Heart right ventricle (tissue), 16 donors: ENCODE measurements around the gene ACTL10. TPM values are rescaled to one million over a fixed set of nuclear protein-coding genes. Genes with fewer than 3 reads are reported as not detected.

Experiments
- ATAC-seq, 8 donors: fragments of 200-7000 bp; cut with Tn5 transposase; one replicate each; pipeline ENCODE4 v1.9.1; 2020; ENCODE audit warnings: mild to moderate bottlenecking in 8 of 8, moderate library complexity in 8 of 8, moderate number of reproducible peaks in 1 of 8
- DNase-seq, 2 donors: peaks; one replicate each; pipeline ENCODE4 v3.0.0-alpha.2; 2020
- H3K27ac ChIP-seq, 10 donors: fragments of 200-600 bp; sonication (generic) in 2 of 10; one replicate each; pipeline versions ENCODE4 v1.5.0 to v1.8.0; 2020 to 2022; ENCODE audit warnings: mild to moderate bottlenecking in 3 of 10
- H3K27me3 ChIP-seq, 7 donors: fragments of 200-600 bp; one replicate each; pipeline ENCODE4 v1.8.0; 2021 to 2022; ENCODE audit warnings: mild to moderate bottlenecking in 2 of 7
- H3K36me3 ChIP-seq, 9 donors: fragments of 200-600 bp; sonication (generic) in 1 of 9; one replicate each; pipeline versions ENCODE4 v1.5.0 to v1.8.0; 2020 to 2022; ENCODE audit warnings: mild to moderate bottlenecking in 2 of 9
- H3K4me1 ChIP-seq, 9 donors: fragments of 200-600 bp; sonication (generic) in 1 of 9; one replicate each; pipeline versions ENCODE4 v1.5.0 to v1.8.0; 2020 to 2022; ENCODE audit warnings: mild to moderate bottlenecking in 4 of 9
- H3K4me3 ChIP-seq, 10 donors: fragments of 200-600 bp; sonication (generic) in 2 of 10; one replicate each; pipeline versions ENCODE4 v1.5.0 to v1.8.0; 2020 to 2022; ENCODE audit warnings: mild to moderate bottlenecking in 7 of 10, moderate library complexity in 2 of 10
- H3K9me3 ChIP-seq, 11 donors: fragments of 200-600 bp in 10 of 11; sonication (generic) in 2 of 11; one replicate each; pipeline versions ENCODE4 v1.5.0 to v1.8.0; 2013 to 2022; ENCODE audit warnings: mild to moderate bottlenecking in 2 of 11, control low read depth in 1 of 11, moderate library complexity in 1 of 11
- WGBS, 2 donors: extraction: QIAGEN DNeasy Blood & Tissue Kit; methylation state at CpG; one replicate each; pipeline ENCODE4 v1.1.7; 2013; ENCODE audit warnings: inconsistent platforms in 1 of 2; 5-methylcytosine and 5-hydroxymethylcytosine counted together
- intact Hi-C, 10 donors: fragments of 100-400 bp; cut with DNase I; formaldehyde crosslinking; loops; one replicate each; pipeline versions ENCODE4 v1.11.1 to v1.14.2; 2022
- polyA plus RNA-seq, 2 donors: library from polyadenylated mRNA; stranded (reverse); fragments of 200-250 nt; gene quantifications; one replicate each; pipeline ENCODE4 v1.2.3, GENCODE V29; 2013
- total RNA-seq, 10 donors: library from RNA; stranded (reverse); fragmentation: NEBNext Ultra II Directional in 3 of 10; extraction: Animal tissue kit (Norgen Biotek cat#: 25700) in 3 of 10; gene quantifications; one replicate each; pipeline versions ENCODE4 v1.2.1 to v1.2.4, GENCODE V29; 2021 to 2023
- TF ChIP-seq, protein P1 (sequence below), 9 donors: fragments of 200-600 bp; sonication (generic) in 2 of 9; IDR thresholded peaks; one replicate each; pipeline versions ENCODE4 v1.5.0 to v1.8.0; 2021 to 2022; ENCODE audit warnings: antibody characterized with exemption in 9 of 9, mild to moderate bottlenecking in 5 of 9, moderate library complexity in 1 of 9
- donor health status: Arrhythmogenic right ventricular cardiomyopathy.
- donor health status: ischemic (EF 13 %, LVEDD 7.1; RV severe dilation, severe dysfunction).
- donor health status: healthy with polysubstance abuse.
- donor health status: DM: no; HTN: yes; CAD: no.
- donor health status: DM: no; HTN: no; CAD: no.
- donor health status: ischemic (EF 25% LVEDD 6.9; RV normal size, moderate dysfunction).
- donor health status: ischemic (EF 25% LVEDD 5.7; RV mildly dilated, moderate dysfunction).
- donor health status: healthy.
- donor health status: DM: yes; HTN: yes; CAD: no.
- donor health status: Ischemic cardiomyopathy.
- donor health status: ischemic (EF 35%, LVEDD 5.7; RV mildly dilated, moderate dysfunction).
- donor health status: nonischemic (EF 11% LVEDD 7.7; RV severe dilation, severe dysfunction).
- donor health status: DM: yes; HTN: yes; CAD: no.
- donor health status: PGD.
- donor health status: ischemic (EF 29% LVEDD 5.4; RV normal size, mild dysfunction).
- donor health status: nonischemic (EF 23%, LVEDD 6.1; RV moderate dilation, normal function).

ACTL10 gene
- total and polyA plus RNA-seq, 12 donors: 0.11 to 1.2 (median 0.30) TPM; not detected in 4

DNA sequence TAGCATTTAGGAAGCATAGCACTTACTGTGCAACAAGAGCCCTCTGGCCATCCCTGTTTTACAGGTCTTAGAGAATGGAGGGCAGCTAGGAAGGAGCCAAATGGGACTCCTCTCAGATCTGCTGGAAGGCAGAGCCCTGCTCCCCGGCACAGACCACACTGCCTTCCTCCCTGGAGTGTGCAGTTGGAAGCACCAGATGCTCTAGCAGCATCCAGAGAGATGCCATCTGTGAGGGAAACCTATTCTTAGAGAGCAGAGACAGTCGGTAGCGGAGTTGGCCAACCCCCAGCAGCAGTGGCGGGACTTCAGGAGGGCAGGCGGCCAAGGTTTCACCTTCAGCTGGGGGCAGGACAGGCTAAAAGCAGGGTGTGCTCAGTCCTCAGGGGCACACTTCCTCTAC, 36.1 kb downstream of the ACTL10 start:
- DNase-seq (peak; percentile 68 to 70), ATAC-seq (peak; percentile 52 to 98 (median 90))
- Histone ChIP-seq H3K27ac (no peak overlapping the region), H3K36me3 (peaks cover 0 to 39% (median 6%) of the 10 kb centered on the region in 9 donors), H3K4me3 (no peak overlapping the region), H3K4me1 (peaks cover 0 to 12% (median 0%) of the 10 kb centered on the region in 9 donors), H3K9me3 (no peaks in the 10 kb centered on the region), H3K27me3 (no peaks in the 10 kb centered on the region)
- 31 to 38% methylated on average over 5 of the region's 5 CpGs for WGBS, 2 donors
- intact Hi-C loops: no loop called here
- TF ChIP-seq, protein P1, sequence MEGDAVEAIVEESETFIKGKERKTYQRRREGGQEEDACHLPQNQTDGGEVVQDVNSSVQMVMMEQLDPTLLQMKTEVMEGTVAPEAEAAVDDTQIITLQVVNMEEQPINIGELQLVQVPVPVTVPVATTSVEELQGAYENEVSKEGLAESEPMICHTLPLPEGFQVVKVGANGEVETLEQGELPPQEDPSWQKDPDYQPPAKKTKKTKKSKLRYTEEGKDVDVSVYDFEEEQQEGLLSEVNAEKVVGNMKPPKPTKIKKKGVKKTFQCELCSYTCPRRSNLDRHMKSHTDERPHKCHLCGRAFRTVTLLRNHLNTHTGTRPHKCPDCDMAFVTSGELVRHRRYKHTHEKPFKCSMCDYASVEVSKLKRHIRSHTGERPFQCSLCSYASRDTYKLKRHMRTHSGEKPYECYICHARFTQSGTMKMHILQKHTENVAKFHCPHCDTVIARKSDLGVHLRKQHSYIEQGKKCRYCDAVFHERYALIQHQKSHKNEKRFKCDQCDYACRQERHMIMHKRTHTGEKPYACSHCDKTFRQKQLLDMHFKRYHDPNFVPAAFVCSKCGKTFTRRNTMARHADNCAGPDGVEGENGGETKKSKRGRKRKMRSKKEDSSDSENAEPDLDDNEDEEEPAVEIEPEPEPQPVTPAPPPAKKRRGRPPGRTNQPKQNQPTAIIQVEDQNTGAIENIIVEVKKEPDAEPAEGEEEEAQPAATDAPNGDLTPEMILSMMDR (IDR thresholded peaks at IDR 0.05): no peak

DNA sequence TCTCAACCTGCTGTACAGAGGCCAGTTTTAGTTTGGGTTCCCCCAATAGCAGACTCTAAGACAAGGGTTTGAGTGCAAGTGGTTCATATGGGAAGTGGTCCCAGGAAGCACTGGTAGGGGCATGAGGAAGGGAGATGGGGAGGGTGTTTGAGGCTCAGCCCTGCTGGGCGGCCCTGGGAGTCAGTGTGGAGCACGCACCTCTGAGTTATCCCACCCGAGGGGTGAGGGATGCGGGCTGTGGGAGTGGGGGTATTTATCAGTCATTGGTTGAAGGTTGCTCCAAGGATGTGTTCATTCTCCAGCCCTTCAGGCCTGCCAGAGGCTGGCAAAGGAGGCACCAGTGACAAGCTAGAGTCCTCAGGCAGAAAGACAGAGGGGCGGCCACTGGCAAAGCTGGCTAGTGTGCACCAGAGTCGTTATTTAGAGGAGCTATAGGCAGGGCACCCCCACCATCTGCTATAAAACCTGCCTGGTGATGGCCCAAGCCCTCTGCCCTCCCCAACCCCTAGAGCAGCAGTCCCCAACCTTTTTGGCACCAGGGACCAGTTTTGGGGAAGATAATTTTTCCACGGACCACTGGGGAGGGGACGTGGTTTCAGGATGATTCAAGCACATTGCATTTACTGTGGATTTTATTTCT, 36.9 kb downstream of the ACTL10 start:
- no peaks in the 10 kb centered on the region for H3K9me3 ChIP-seq
- no peaks in the 10 kb centered on the region for H3K27me3 ChIP-seq
- TF ChIP-seq, protein P1 (IDR thresholded peaks at IDR 0.05): no peak
- ATAC-seq (peak in 5 of 8 donors; percentile 7 to 62 (median 22)), DNase-seq (no peak)
- no peak overlapping the region for H3K4me3 ChIP-seq
- intact Hi-C loops: no loop called here
- H3K36me3 ChIP-seq: peaks cover 0 to 46% (median 6%) of the 10 kb centered on the region in 9 donors
- H3K27ac ChIP-seq: no peak overlapping the region
- 94 to 96% methylated on average over 8 of the region's 8 CpGs for WGBS, 2 donors
- peaks cover 0 to 12% (median 0%) of the 10 kb centered on the region in 9 donors for H3K4me1 ChIP-seq

GRCh38 chr20:33704197-33704924, 37.6 kb downstream of the ACTL10 start:
- ATAC-seq: no peak
- DNase-seq: no peak
- Histone ChIP-seq H3K9me3 (no peaks in the 10 kb centered on the region), H3K4me1 (peaks cover 0 to 12% (median 0%) of the 10 kb centered on the region in 9 donors), H3K27me3 (no peaks in the 10 kb centered on the region), H3K27ac (no peak overlapping the region), H3K4me3 (no peak overlapping the region), H3K36me3 (peaks cover 0 to 53% (median 6%) of the 10 kb centered on the region in 9 donors)
- intact Hi-C loops: no loop called here
- TF ChIP-seq, protein P1 (IDR thresholded peaks at IDR 0.05): no peak
- WGBS, 2 donors: 93 to 95% methylated on average over 11 of the region's 11 CpGs

- Histone ChIP-seq H3K27me3 (no peaks in the 10 kb centered on the region), H3K36me3 (peaks cover 0 to 76% (median 18%) of the 10 kb centered on the region in 9 donors), H3K4me1 (peaks cover 0 to 9% (median 0%) of the 10 kb centered on the region in 9 donors), H3K4me3 (no peak overlapping the region), H3K27ac (no peak overlapping the region), H3K9me3 (no peaks in the 10 kb centered on the region)
- no peak for ATAC-seq
- 92 to 93% methylated on average over 11 of the region's 11 CpGs for WGBS, 2 donors
- TF ChIP-seq, protein P1 (IDR thresholded peaks at IDR 0.05): no peak
- DNase-seq: no peak
- intact Hi-C loops: no loop called here
Measured at GRCh38 chr20:33707668-33708067, 40.9 kb downstream of the ACTL10 start.
